Endometrium (tissue), 2 donors: ENCODE measurements around the gene EEIG2.

Experiments
- FAIRE-seq: peaks from 2 replicates; lab custom pipeline; 2012; peaks lifted over from hg19 to GRCh38; lab: Jason Lieb, UNC
- donor health status: control.
- donor health status: control.

EEIG2 gene

GRCh38 chr1:108551137-108551862, 8.6 kb upstream of the EEIG2 start:
- no peak for FAIRE-seq

- FAIRE-seq: no peak
Observed at GRCh38 chr1:108553905-108554304, 6.0 kb upstream of the EEIG2 start.

- no peak for FAIRE-seq
Observed at GRCh38 chr1:108554682-108555427, 5.0 kb upstream of the EEIG2 start.

- no peak for FAIRE-seq
Observed at GRCh38 chr1:108556066-108556465, 3.8 kb upstream of the EEIG2 start.

GRCh38 chr1:108556499-108556898, 3.4 kb upstream of the EEIG2 start:
- no peak for FAIRE-seq

GRCh38 chr1:108557296-108557695, 2.6 kb upstream of the EEIG2 start:
- no peak for FAIRE-seq

- FAIRE-seq: no peak
Observed at GRCh38 chr1:108560189-108560873, 431 bp downstream of the EEIG2 start.

- FAIRE-seq: no peak
Observed at GRCh38 chr1:108560874-108561459, 1.1 kb downstream of the EEIG2 start.

GRCh38 chr1:108561689-108562326, 1.9 kb downstream of the EEIG2 start:
- FAIRE-seq: no peak

GRCh38 chr1:108563808-108564207, 3.9 kb downstream of the EEIG2 start:
- no peak for FAIRE-seq

GRCh38 chr1:108565081-108565480, 5.2 kb downstream of the EEIG2 start:
- no peak for FAIRE-seq

- no peak for FAIRE-seq
Observed at GRCh38 chr1:108565512-108565911, 5.6 kb downstream of the EEIG2 start.

- no peak for FAIRE-seq
Observed at GRCh38 chr1:108568589-108568988, 8.7 kb downstream of the EEIG2 start.

- FAIRE-seq: no peak
Observed at GRCh38 chr1:108569097-108569728, 9.3 kb downstream of the EEIG2 start.

GRCh38 chr1:108570128-108570527, 10.2 kb downstream of the EEIG2 start:
- no peak for FAIRE-seq

- FAIRE-seq: no peak
Observed at GRCh38 chr1:108570998-108571401, 11.1 kb downstream of the EEIG2 start.

GRCh38 chr1:108572182-108572581, 12.3 kb downstream of the EEIG2 start:
- no peak for FAIRE-seq

GRCh38 chr1:108573183-108573582, 13.3 kb downstream of the EEIG2 start:
- FAIRE-seq: no peak

- FAIRE-seq: no peak
Observed at GRCh38 chr1:108574008-108574407, 14.1 kb downstream of the EEIG2 start.

GRCh38 chr1:108575375-108575774, 15.5 kb downstream of the EEIG2 start:
- no peak for FAIRE-seq

GRCh38 chr1:108583757-108584427, 24.0 kb downstream of the EEIG2 start:
- FAIRE-seq: no peak
